ENCODE data around the gene LRRC49. TPM values are rescaled to one million over a fixed set of nuclear protein-coding genes. Genes with fewer than 3 reads are reported as not detected.

The LRRC49 gene
- total RNA-seq, 6 experiments from 2014 or later = 6.2 to 13.4 (median 10.2) TPM

- Mint-ChIP-seq H3K4me3 (no peak overlapping the region), H3K27ac (no peak overlapping the region), H3K36me3 (ENCODE audit: low read depth) (peaks cover 4% of the 10 kb centered on the region; the same call in 1 of the 2 replicates), H3K9me3 (no peaks in the 10 kb centered on the region), H3K4me1 (ENCODE audit: low read depth) (peaks cover 15% of the 10 kb centered on the region), H3K27me3 (ENCODE audit: insufficient read depth) (no peaks in the 10 kb centered on the region)
- no peak for DNase-seq
- TF ChIP-seq CTCF (IDR thresholded peaks at IDR 0.05) = no peak
Observed at GRCh38 chr15:70963199-70963598, 70.6 kb downstream of the LRRC49 start.

- H3K4me3 Mint-ChIP-seq = no peak overlapping the region
- peaks cover 11% of the 10 kb centered on the region; the same call in 1 of the 2 replicates for H3K36me3 Mint-ChIP-seq (ENCODE audit: low read depth)
- no peak for TF ChIP-seq CTCF (IDR thresholded peaks at IDR 0.05)
- peaks cover 15% of the 10 kb centered on the region for H3K4me1 Mint-ChIP-seq (ENCODE audit: low read depth)
- no peak overlapping the region for H3K27ac Mint-ChIP-seq
- no peak for DNase-seq
- H3K9me3 Mint-ChIP-seq = no peaks in the 10 kb centered on the region
- no peaks in the 10 kb centered on the region for H3K27me3 Mint-ChIP-seq (ENCODE audit: insufficient read depth)
Observed at GRCh38 chr15:70964058-70964457, 71.4 kb downstream of the LRRC49 start.

DNA sequence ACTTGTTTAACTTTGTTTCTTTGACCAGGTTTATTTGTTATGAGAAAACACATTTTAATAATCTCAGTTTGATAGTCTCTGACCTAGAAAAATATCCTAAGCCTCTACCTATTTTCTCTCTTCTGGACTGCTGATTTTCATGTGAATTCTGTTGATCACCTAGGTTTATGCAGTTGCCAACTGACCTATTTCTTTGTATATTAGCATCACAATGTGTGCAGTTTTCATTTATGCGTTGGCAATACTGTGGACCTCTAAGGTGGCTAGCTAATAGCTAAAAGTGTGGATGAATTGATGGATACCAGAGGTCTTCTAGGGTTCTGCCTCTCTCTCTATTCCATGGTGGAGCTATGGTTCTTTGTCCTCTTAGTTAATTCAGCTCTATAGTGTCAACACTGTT is 72.1 kb downstream of the LRRC49 start:
- no peak overlapping the region for H3K27ac Mint-ChIP-seq
- H3K36me3 Mint-ChIP-seq (ENCODE audit: low read depth) = peaks cover 11% of the 10 kb centered on the region; the same call in 1 of the 2 replicates
- no peaks in the 10 kb centered on the region for H3K9me3 Mint-ChIP-seq
- H3K4me1 Mint-ChIP-seq (ENCODE audit: low read depth) = peaks cover 15% of the 10 kb centered on the region
- DNase-seq = no peak
- no peak overlapping the region for H3K4me3 Mint-ChIP-seq
- no peak for TF ChIP-seq CTCF (IDR thresholded peaks at IDR 0.05)
- H3K27me3 Mint-ChIP-seq (ENCODE audit: insufficient read depth) = no peaks in the 10 kb centered on the region

DNA sequence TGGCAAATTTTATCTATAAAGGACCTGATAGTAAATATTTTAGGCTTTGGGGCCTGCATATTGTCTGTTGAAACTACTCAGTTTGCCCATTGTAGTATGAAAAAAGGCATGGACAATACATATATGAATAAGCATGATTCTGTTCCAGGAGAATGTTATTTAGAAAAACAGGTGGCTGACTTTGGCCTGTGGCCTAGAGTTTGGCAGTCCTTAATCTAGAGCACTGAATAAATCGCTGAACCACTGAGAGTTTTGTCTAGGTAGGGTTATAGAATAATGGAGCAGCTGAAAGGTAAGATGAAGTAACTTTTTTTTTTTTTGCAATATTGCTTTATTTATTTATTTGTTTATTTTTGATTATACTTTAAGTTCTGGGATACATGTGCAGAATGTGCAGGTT is 75.0 kb downstream of the LRRC49 start:
- no peak overlapping the region for H3K27ac Mint-ChIP-seq
- H3K36me3 Mint-ChIP-seq (ENCODE audit: low read depth) = 0 out of 2 replicates have a peak, but pooled peaks cover 8% of the 10 kb centered on the region
- H3K4me3 Mint-ChIP-seq = no peak overlapping the region
- H3K9me3 Mint-ChIP-seq = no peaks in the 10 kb centered on the region
- no peak for DNase-seq
- TF ChIP-seq CTCF (IDR thresholded peaks at IDR 0.05) = no peak
- H3K27me3 Mint-ChIP-seq (ENCODE audit: insufficient read depth) = no peaks in the 10 kb centered on the region
- H3K4me1 Mint-ChIP-seq (ENCODE audit: low read depth) = peaks cover 15% of the 10 kb centered on the region

- peak; percentile 62 for DNase-seq
- H3K4me3 Mint-ChIP-seq = no peak overlapping the region
- H3K4me1 Mint-ChIP-seq (ENCODE audit: low read depth) = peaks cover 42% of the 10 kb centered on the region
- H3K27me3 Mint-ChIP-seq (ENCODE audit: insufficient read depth) = no peaks in the 10 kb centered on the region; the same call in 1 of the 2 replicates
- peak; percentile 86 for TF ChIP-seq CTCF (IDR thresholded peaks at IDR 0.05)
- H3K36me3 Mint-ChIP-seq (ENCODE audit: low read depth) = peaks cover 6% of the 10 kb centered on the region; the same call in 1 of the 2 replicates
- no peaks in the 10 kb centered on the region for H3K9me3 Mint-ChIP-seq
- H3K27ac Mint-ChIP-seq = peak overlapping the region; percentile 40
Observed at GRCh38 chr15:70974004-70974832, 81.6 kb downstream of the LRRC49 start.
